GM12878 (cell line): ENCODE data around the gene SCAF8. TPM values are rescaled to one million over a fixed set of nuclear protein-coding genes. Genes with fewer than 3 reads are reported as not detected.

Source experiments
- ATAC-seq: fragments of 200-7000 bp; cut with Tn5 transposase; 3 replicates; pipeline ENCODE4 v1.9.1; 2020; ENCODE audit warnings: mild to moderate bottlenecking, moderate library complexity
- BruUV-seq: library from RNA; stranded (reverse); fragments of 400-500 nt; replicated peaks from 2 replicates; lab custom pipeline; 2021; lab: Mats Ljungman, UMichigan
- CTCF ChIA-PET: fragments of 300-600 bp; sonication (Branson Sonifier 250); formaldehyde crosslinking; extraction: SDS; loops from one replicate; lab custom pipeline; 2021; ENCODE audit warnings: inconsistent platforms; lab: Yijun Ruan, JAX
- POLR2A ChIA-PET: fragments of 350-600 bp; formaldehyde crosslinking; extraction: SDS; loops from one replicate; lab custom pipeline; 2021; ENCODE audit warnings: inconsistent platforms; lab: Charles Lee
- RAD21 ChIA-PET: fragments of 300-600 bp; sonication (Branson Sonifier 250); formaldehyde crosslinking; loops from one replicate; lab custom pipeline; 2023; ENCODE audit warnings: antibody characterized with exemption; ENCODE audit not compliant: unreplicated experiment; lab: Charles Lee
- SMC1A ChIA-PET: fragments of 300-600 bp; sonication (Branson Sonifier 250); formaldehyde crosslinking; loops from one replicate; lab custom pipeline; 2023; ENCODE audit not compliant: unreplicated experiment, uncharacterized antibody; lab: Charles Lee
- DNase-seq: peaks from one replicate; pipeline ENCODE4 v3.0.0-alpha.2; 2011; ENCODE audit warnings: low read depth, low spot score
- FAIRE-seq: peaks from 3 replicates; lab custom pipeline; 2011; peaks lifted over from hg19 to GRCh38; lab: Jason Lieb, UNC
- H2AFZ ChIP-seq: 2 replicates; pipeline ENCODE4 v1.6.0; 2011; ENCODE audit warnings: low read depth, low read length, control low read depth; ENCODE audit not compliant: control insufficient read depth
- H3K27ac ChIP-seq: 2 replicates; pipeline ENCODE4 v1.5.1; 2011; ENCODE audit warnings: control low read depth; ENCODE audit not compliant: control insufficient read depth, insufficient read depth
- H3K27me3 ChIP-seq, 2 experiments: replicated peaks in 1 of 2; 2 replicates each; pipeline versions ENCODE4 v1.6.0 to v1.6.1; 2011; ENCODE audit warnings: low read length in 1 of 2; ENCODE audit not compliant: control insufficient read depth in 2 of 2, insufficient read depth in 2 of 2
- H3K36me3 ChIP-seq, 2 experiments: 2 replicates each; pipeline ENCODE4 v1.5.1; 2011; ENCODE audit warnings: low read length in 1 of 2; ENCODE audit not compliant: control insufficient read depth in 2 of 2, insufficient read depth in 2 of 2
- H3K4me1 ChIP-seq: 2 replicates; pipeline ENCODE4 v1.6.1; 2011; ENCODE audit warnings: mild to moderate bottlenecking, low read length, moderate library complexity, mixed read lengths; ENCODE audit not compliant: control insufficient read depth, insufficient read depth
- H3K4me2 ChIP-seq: 2 replicates; pipeline ENCODE4 v1.6.0; 2011; ENCODE audit warnings: control low read depth; ENCODE audit not compliant: control insufficient read depth, insufficient read depth
- H3K4me3 ChIP-seq: fragments of 200-600 bp; sonication (generic); 2 replicates; pipeline ENCODE4 v1.5.1; 2016
- H3K79me2 ChIP-seq: 2 replicates; pipeline ENCODE4 v1.6.0; 2011; ENCODE audit warnings: low read length; ENCODE audit not compliant: control insufficient read depth, insufficient read depth
- H3K9ac ChIP-seq: 2 replicates; pipeline ENCODE4 v1.8.0; 2011; ENCODE audit warnings: low read length, control low read depth, mixed read lengths; ENCODE audit not compliant: control insufficient read depth, insufficient read depth
- H3K9me3 ChIP-seq: replicated peaks from 3 replicates; pipeline ENCODE4 v1.5.1; 2011; ENCODE audit warnings: mild to moderate bottlenecking, low read length; ENCODE audit not compliant: control insufficient read depth, insufficient read depth
- H4K20me1 ChIP-seq: 2 replicates; pipeline ENCODE4 v1.6.0; 2011; ENCODE audit not compliant: control insufficient read depth, insufficient read depth
- CHD2 ChIP-seq: IDR thresholded peaks from 2 replicates; pipeline ENCODE4 v1.6.1; 2011; ENCODE audit warnings: low read depth, low read length, improper control_type of control experiment, borderline replicate concordance
- E2F4 ChIP-seq: IDR thresholded peaks from 2 replicates; pipeline ENCODE4 v1.6.1; 2012; ENCODE audit warnings: low read depth, low read length, improper control_type of control experiment
- EED ChIP-seq: sonication (generic); IDR thresholded peaks from 2 replicates; pipeline ENCODE4 v1.6.1; 2016; ENCODE audit warnings: antibody characterized with exemption, low read depth
- GATAD2B ChIP-seq: fragments of 450-650 bp; conservative IDR thresholded peaks from 2 replicates; pipeline ENCODE4 v1.6.1; 2017; ENCODE audit warnings: low read depth, mild to moderate bottlenecking, moderate library complexity
- IKZF1 ChIP-seq: fragments of 450-650 bp; conservative IDR thresholded peaks from 2 replicates; pipeline ENCODE4 v1.6.1; 2017; ENCODE audit warnings: antibody characterized with exemption, mild to moderate bottlenecking
- KAT2A ChIP-seq: conservative IDR thresholded peaks from 2 replicates; pipeline ENCODE4 v1.6.1; 2011; ENCODE audit warnings: low read depth, low read length; ENCODE audit not compliant: control insufficient read depth
- NFYA ChIP-seq: IDR thresholded peaks from 2 replicates; pipeline ENCODE4 v1.6.1; 2011; ENCODE audit warnings: low read depth, mild to moderate bottlenecking, low read length, improper control_type of control experiment, borderline replicate concordance
- NFYB ChIP-seq: IDR thresholded peaks from 2 replicates; pipeline ENCODE4 v1.6.1; 2011; ENCODE audit warnings: low read depth, mild to moderate bottlenecking, low read length, improper control_type of control experiment, moderate library complexity; ENCODE audit not compliant: insufficient read depth
- RAD21 ChIP-seq: IDR thresholded peaks from 2 replicates; pipeline ENCODE4 v1.6.1; 2011; ENCODE audit warnings: mild to moderate bottlenecking, low read depth, low read length, moderate library complexity; ENCODE audit not compliant: insufficient read depth
- RELB ChIP-seq: fragments of 450-650 bp; IDR thresholded peaks from 2 replicates; pipeline ENCODE4 v1.6.1; 2017; ENCODE audit warnings: low read depth, mild to moderate bottlenecking, moderate library complexity
- SMAD1 ChIP-seq: fragments of 450-650 bp; IDR thresholded peaks from 2 replicates; pipeline ENCODE4 v1.6.1; 2018; ENCODE audit warnings: mild to moderate bottlenecking, low read depth; ENCODE audit not compliant: partially characterized antibody
- TARDBP ChIP-seq: IDR thresholded peaks from 2 replicates; pipeline ENCODE4 v1.6.1; 2016; ENCODE audit warnings: borderline replicate concordance
- USF2 ChIP-seq: IDR thresholded peaks from 2 replicates; pipeline ENCODE4 v1.6.1; 2011; ENCODE audit warnings: low read depth, low read length, improper control_type of control experiment, borderline replicate concordance
- WRNIP1 ChIP-seq: IDR thresholded peaks from 2 replicates; pipeline ENCODE4 v1.6.1; 2011; ENCODE audit warnings: low read depth, low read length, improper control_type of control experiment, borderline replicate concordance
- WGBS: methylation state at CpG from one replicate; pipeline ENCODE4 v1.1.6; 2016; ENCODE audit warnings: low lambda C conversion rate; ENCODE audit not compliant: insufficient replicate concordance, insufficient coverage; ENCODE audit errors: missing lambda C conversion rate; 5-methylcytosine and 5-hydroxymethylcytosine counted together
- in situ Hi-C: fragments of 300-500 bp; cut with MboI; formaldehyde crosslinking; loops from 9 replicates; pipeline ENCODE4 v1.14.3; 2018; ENCODE audit warnings: mixed read lengths
- intact Hi-C: fragments of 100-400 bp; cut with micrococcal nuclease; formaldehyde crosslinking; loops from one replicate; pipeline ENCODE4 v1.14.2; 2022; ENCODE audit not compliant: unreplicated experiment
- polyA plus RNA-seq, 11 experiments: library from polyadenylated mRNA; depleted of rRNA in 4 of 11; unstranded in 6 of 11; stranded (reverse) in 5 of 11; fragments of >200 nt; fragmentation: Nextera tagmentation in 4 of 11; fragmentation: Illumina TruSeq in 1 of 11; extraction: Ambion mirVana in 4 of 11; extraction: Trizol in 1 of 11; gene quantifications; 1 replicate in 1 of 11; 2 replicates in 10 of 11; pipeline versions ENCODE4 v1.2.1 to v1.2.3, GENCODE V29; 2011 to 2016; ENCODE audit warnings: inconsistent platforms in 2 of 11, missing spikeins in 2 of 11, low read depth in 1 of 11
- total RNA-seq, 4 experiments: library from RNA; depleted of rRNA in 3 of 4; stranded (reverse); fragments of >200 nt in 3 of 4; fragmentation: Illumina TruSeq in 1 of 4; extraction: Trizol in 1 of 4; gene quantifications; 2 replicates each; pipeline versions ENCODE4 v1.2.1 to v1.2.3, GENCODE V29; 2013 to 2021

The SCAF8 gene
- total and polyA plus RNA-seq, 10 of the 15 experiments (the other 5 are each of a cell fraction or from before 2014, with no cell fraction given), result 8.1 to 28.8 (median 15.9) TPM

- Histone ChIP-seq H2AFZ (no peak overlapping the region), H3K27ac (no peak overlapping the region), H4K20me1 (no peaks in the 10 kb centered on the region), H3K79me2 (peaks cover 3% of the 10 kb centered on the region), H3K9ac (no peak overlapping the region), H3K36me3 (no peaks in the 10 kb centered on the region; a peak in 1 of 4 replicates), H3K9me3 (no peaks in the 10 kb centered on the region), H3K4me2 (no peak overlapping the region), H3K27me3 (no peaks in the 10 kb centered on the region), H3K4me3 (no peak overlapping the region), H3K4me1 (no peaks in the 10 kb centered on the region)
- RAD21 ChIA-PET, result no interaction called here
- DNase-seq (no peak), ATAC-seq (no peak), FAIRE-seq (no peak)
- 85% methylated on average over 4 of the region's 4 CpGs for WGBS
- BruUV-seq, result no TSS peak
- CTCF ChIA-PET, result interaction anchor here (1.2 to 1.4 kb wide), 2 partner anchors 14 to 165 kb away, joined by 4 to 6 read pairs; no protein-coding TSS in a partner anchor
- SMC1A ChIA-PET, result interaction anchor here (0.7 kb wide), 1 partner anchor 8 kb away, joined by 3 read pairs; no protein-coding TSS in a partner anchor
- intact Hi-C loops, result no loop called here
- POLR2A ChIA-PET, result interaction anchor here (1.0 kb wide), 1 partner anchor 12 kb away, joined by 3 read pairs; no protein-coding TSS in a partner anchor
- in situ Hi-C loops, result no loop called here
- TF ChIP-seq NFYA, result no peak
Observed at GRCh38 chr6:154841109-154841508, 107.9 kb downstream of the SCAF8 start.

GRCh38 chr6:154842833-154843232 is 109.6 kb downstream of the SCAF8 start:
- H3K27me3 ChIP-seq, result no peaks in the 10 kb centered on the region
- ATAC-seq (no peak), FAIRE-seq (no peak), DNase-seq (no peak)
- H4K20me1 ChIP-seq, result no peaks in the 10 kb centered on the region
- peaks cover 3% of the 10 kb centered on the region for H3K79me2 ChIP-seq
- intact Hi-C loops, result no loop called here
- ChIA-PET RAD21 (no interaction called here), POLR2A (no interaction called here), CTCF (interaction anchor here (1.8 kb wide), 1 partner anchor 25 kb away, joined by 5 read pairs; no protein-coding TSS in a partner anchor), SMC1A (interaction anchor here (1.2 to 1.6 kb wide), 3 partner anchors 9 to 167 kb away, joined by 3 to 6 read pairs (median 4); no protein-coding TSS in a partner anchor)
- in situ Hi-C loops, result no loop called here
- no peaks in the 10 kb centered on the region for H3K4me1 ChIP-seq
- H3K9me3 ChIP-seq, result no peaks in the 10 kb centered on the region
- no peak overlapping the region for H3K27ac ChIP-seq
- WGBS, result 47% methylated on average over 2 of the region's 2 CpGs
- no peak overlapping the region for H2AFZ ChIP-seq
- no peaks in the 10 kb centered on the region for H3K36me3 ChIP-seq
- no peak overlapping the region for H3K9ac ChIP-seq
- H3K4me3 ChIP-seq, result no peak overlapping the region
- BruUV-seq, result no TSS peak
- no peak overlapping the region for H3K4me2 ChIP-seq
- no peak for TF ChIP-seq EED
- no peak for TF ChIP-seq SMAD1
- no peak for TF ChIP-seq KAT2A
- no peak for TF ChIP-seq WRNIP1
- no peak for TF ChIP-seq USF2
- no peak for TF ChIP-seq CHD2
- TF ChIP-seq RELB, result no peak
- TF ChIP-seq NFYB, result no peak
- no peak for TF ChIP-seq RAD21
- TF ChIP-seq IKZF1, result no peak
- no peak for TF ChIP-seq GATAD2B
- TF ChIP-seq E2F4, result no peak
- TF ChIP-seq TARDBP, result no peak
